CD4-positive, alpha-beta T cell (primary cell): ENCODE measurements around the gene ALX3. TPM values are rescaled to one million over a fixed set of nuclear protein-coding genes. Genes with fewer than 3 reads are reported as not detected.

Experiments
- ATAC-seq: fragments of 200-7000 bp; cut with Tn5 transposase; one replicate; pipeline ENCODE4 v1.10.0; 2022; ENCODE audit warnings: mild to moderate bottlenecking; ENCODE audit not compliant: poor library complexity
- CTCF ChIA-PET: fragments of 350-600 bp; sonication (Branson Sonifier 250); formaldehyde crosslinking; loops from one replicate; lab custom pipeline; 2021; ENCODE audit warnings: antibody characterized with exemption, inconsistent platforms; lab: Charles Lee
- POLR2A ChIA-PET: fragments of 350-600 bp; sonication (Branson Sonifier 250); formaldehyde crosslinking; loops from one replicate; lab custom pipeline; 2021; ENCODE audit warnings: antibody characterized with exemption, inconsistent platforms; lab: Charles Lee
- DNase-seq, 14 experiments: peaks; one replicate each; pipeline ENCODE4 v3.0.0-alpha.2; 2013 to 2020; ENCODE audit warnings: mixed read lengths in 2 of 14
- H3K27ac ChIP-seq, 2 donors: one replicate each; pipeline versions ENCODE4 v1.5.1 to v1.7.0; 2013; ENCODE audit warnings: low read length in 2 of 2, low read depth in 1 of 2, mild to moderate bottlenecking in 1 of 2
- H3K27me3 ChIP-seq, 2 experiments: 1 replicate in 1 of 2; 2 replicates in 1 of 2; pipeline versions ENCODE4 v1.6.1 to v1.7.0; 2013; ENCODE audit warnings: low read length in 2 of 2, control low read depth in 1 of 2, mild to moderate bottlenecking in 1 of 2, moderate library complexity in 1 of 2; ENCODE audit not compliant: insufficient read depth in 2 of 2, control insufficient read depth in 1 of 2
- H3K36me3 ChIP-seq: one replicate; pipeline ENCODE4 v1.6.1; 2013; ENCODE audit warnings: low read length, control low read depth; ENCODE audit not compliant: insufficient read depth
- H3K4me1 ChIP-seq: one replicate; pipeline ENCODE4 v1.6.1; 2013; ENCODE audit warnings: low read length, control low read depth; ENCODE audit not compliant: insufficient read depth
- H3K4me3 ChIP-seq: one replicate; pipeline ENCODE4 v1.5.1; 2013; ENCODE audit warnings: mild to moderate bottlenecking, low read length, moderate library complexity
- H3K9me3 ChIP-seq, 2 experiments: 1 replicate in 1 of 2; 2 replicates in 1 of 2; pipeline versions ENCODE4 v1.6.1 to v1.7.0; 2013; ENCODE audit warnings: low read length in 2 of 2, mild to moderate bottlenecking in 2 of 2, control low read depth in 1 of 2, moderate library complexity in 1 of 2; ENCODE audit not compliant: control insufficient read depth in 1 of 2, insufficient read depth in 1 of 2
- H3K27ac Mint-ChIP-seq: one replicate; pipeline ENCODE4 v1.8.0; 2020; ENCODE audit warnings: mixed read lengths
- H3K27me3 Mint-ChIP-seq: one replicate; pipeline ENCODE4 v1.8.0; 2021; ENCODE audit warnings: mixed read lengths
- H3K36me3 Mint-ChIP-seq: one replicate; pipeline ENCODE4 v1.8.0; 2021; ENCODE audit warnings: low read depth, mixed read lengths
- H3K4me1 Mint-ChIP-seq: one replicate; pipeline ENCODE4 v1.8.0; 2021; ENCODE audit warnings: low read depth, mixed read lengths
- H3K4me3 Mint-ChIP-seq: one replicate; pipeline ENCODE4 v1.8.0; 2020; ENCODE audit warnings: mild to moderate bottlenecking, mixed read lengths
- H3K9me3 Mint-ChIP-seq: one replicate; pipeline ENCODE4 v1.8.0; 2020; ENCODE audit warnings: mixed read lengths
- CTCF ChIP-seq: fragments of 200-600 bp; IDR thresholded peaks from one replicate; pipeline ENCODE4 v1.8.0; 2022; ENCODE audit warnings: antibody characterized with exemption, mild to moderate bottlenecking
- intact Hi-C, 2 experiments: fragments of 100-400 bp; cut with DNase I in 1 of 2; cut with micrococcal nuclease in 1 of 2; formaldehyde crosslinking; loops; one replicate each; pipeline versions ENCODE4 v1.15.1 to v1.9.0; 2023 to 2025; cut with DNase I, micrococcal nuclease
- total RNA-seq, 174 experiments: library from RNA in 2 of 174; stranded (reverse) in 2 of 174; gene quantifications; one replicate each; pipeline ENCODE4 v1.2.3 and lab custom pipeline; 2021 to 2026

The ALX3 gene
- total RNA-seq, 2 experiments from 2014 or later: not detected

GRCh38 chr1:110060662-110061060 lies 9.8 kb downstream of the ALX3 start:
- POLR2A ChIA-PET: no interaction called here
- intact Hi-C loops: no loop called here
- H3K4me1 ChIP-seq: no peaks in the 10 kb centered on the region

GRCh38 chr1:110060034-110060661 lies 10.3 kb downstream of the ALX3 start:
- H3K9me3 ChIP-seq: no peaks in the 10 kb centered on the region
- peak; percentile 87 for ATAC-seq
- H3K36me3 ChIP-seq: peaks cover 30% of the 10 kb centered on the region
- no peak overlapping the region for H3K27ac ChIP-seq
- no peak overlapping the region for H3K4me3 Mint-ChIP-seq
- no peaks in the 10 kb centered on the region for H3K4me1 ChIP-seq
- no peaks in the 10 kb centered on the region for H3K27me3 ChIP-seq
- H3K27ac Mint-ChIP-seq: no peak overlapping the region
- ChIA-PET CTCF (interaction anchor here (0.6 to 1.7 kb wide), 12 partner anchors 9 to 1173 kb away, joined by 3 to 10 read pairs (median 3); partner anchors contain the start of genes ALX3 and STRIP1), POLR2A (no interaction called here)
- peaks cover 52% of the 10 kb centered on the region for H3K36me3 Mint-ChIP-seq
- intact Hi-C loops: no loop called here
- H3K4me1 Mint-ChIP-seq: no peaks in the 10 kb centered on the region
- H3K9me3 Mint-ChIP-seq: no peaks in the 10 kb centered on the region
- TF ChIP-seq CTCF: peak; percentile 81
- peaks cover under 1% of the 10 kb centered on the region for H3K27me3 Mint-ChIP-seq
- H3K4me3 ChIP-seq: no peak overlapping the region
- peak; percentile 55 to 82 (median 62) for DNase-seq

More at GRCh38 chr1:110060662-110061060, 9.8 kb downstream of the ALX3 start:
- Histone ChIP-seq H3K27ac (no peak overlapping the region), H3K36me3 (peaks cover 25% of the 10 kb centered on the region), H3K9me3 (no peaks in the 10 kb centered on the region), H3K27me3 (no peaks in the 10 kb centered on the region), H3K4me3 (no peak overlapping the region)
- Mint-ChIP-seq H3K4me3 (no peak overlapping the region), H3K27ac (no peak overlapping the region), H3K4me1 (no peaks in the 10 kb centered on the region), H3K9me3 (no peaks in the 10 kb centered on the region), H3K27me3 (peaks cover 6% of the 10 kb centered on the region), H3K36me3 (peaks cover 47% of the 10 kb centered on the region)
- TF ChIP-seq CTCF: no peak
- DNase-seq (no peak), ATAC-seq (no peak)
- CTCF ChIA-PET: interaction anchor here (0.6 to 1.7 kb wide), 11 partner anchors 10 to 651 kb away, joined by 3 to 10 read pairs (median 3); partner anchors contain the start of genes ALX3 and STRIP1

GRCh38 chr1:110059133-110059863 lies 11.2 kb downstream of the ALX3 start:
- ChIA-PET CTCF (interaction anchor here (1.0 to 1.7 kb wide), 8 partner anchors 9 to 152 kb away, joined by 3 to 10 read pairs (median 6); partner anchors contain the start of genes ALX3 and STRIP1), POLR2A (no interaction called here)
- ATAC-seq (no peak), DNase-seq (no peak)
- peaks cover 61% of the 10 kb centered on the region for H3K36me3 Mint-ChIP-seq
- H3K27ac Mint-ChIP-seq: no peak overlapping the region
- H3K9me3 Mint-ChIP-seq: no peaks in the 10 kb centered on the region
- intact Hi-C loops: loop anchor here in 1 of 2 experiments (10.0 kb wide), 1 partner anchor 406 kb away; no protein-coding TSS in a partner anchor
- no peak for TF ChIP-seq CTCF
- H3K4me3 Mint-ChIP-seq: no peak overlapping the region
- Histone ChIP-seq H3K27me3 (no peaks in the 10 kb centered on the region), H3K27ac (no peak overlapping the region), H3K4me1 (no peaks in the 10 kb centered on the region), H3K36me3 (peaks cover 39% of the 10 kb centered on the region), H3K4me3 (no peak overlapping the region), H3K9me3 (no peaks in the 10 kb centered on the region)
- no peaks in the 10 kb centered on the region for H3K27me3 Mint-ChIP-seq
- H3K4me1 Mint-ChIP-seq: no peaks in the 10 kb centered on the region
